Bladder microvascular endothelial cell (primary cell): ENCODE measurements around the gene COP1. TPM values are rescaled to one million over a fixed set of nuclear protein-coding genes. Genes with fewer than 3 reads are reported as not detected.

Source experiments
- total RNA-seq: library from RNA; depleted of rRNA; stranded (reverse); fragments of >200 nt; gene quantifications from 2 replicates; pipeline ENCODE4 v1.2.3, GENCODE V29; 2014

Gene COP1
- 42.7 and 55.3 TPM in 2 replicates for total RNA-seq

GRCh38 chr1:176206961-176207902 is at the start of gene COP1:
Gene COP1, minus strand, starts transcription at chr1:176207286. Its CDS starts 308 bp downstream, at chr1:176206978.

